B cell (primary cell): ENCODE data around the gene RASD1. TPM values are rescaled to one million over a fixed set of nuclear protein-coding genes. Genes with fewer than 3 reads are reported as not detected.

Experiments
- ATAC-seq: fragments of 200-7000 bp; cut with Tn5 transposase; one replicate; pipeline ENCODE4 v1.10.0; 2021; ENCODE audit warnings: low read depth, mild to moderate bottlenecking, moderate number of reproducible peaks, moderate library complexity
- CTCF ChIA-PET: fragments of 350-600 bp; sonication (Branson Sonifier 250); formaldehyde crosslinking; loops from one replicate; lab custom pipeline; 2021; ENCODE audit warnings: antibody characterized with exemption, inconsistent platforms; lab: Charles Lee
- POLR2A ChIA-PET: fragments of 350-600 bp; sonication (Branson Sonifier 250); formaldehyde crosslinking; loops from one replicate; lab custom pipeline; 2021; ENCODE audit warnings: antibody characterized with exemption; lab: Charles Lee
- DNase-seq: peaks from one replicate; pipeline ENCODE4 v3.0.0; 2013
- H2AFZ ChIP-seq: 2 replicates; pipeline ENCODE4 v1.6.1; 2012; ENCODE audit warnings: mild to moderate bottlenecking, low read depth, low read length; ENCODE audit not compliant: insufficient read depth, poor library complexity, severe bottlenecking
- H3K27ac ChIP-seq, 2 donors: 1 replicate in 1 of 2; 2 replicates in 1 of 2; pipeline ENCODE4 v1.5.1; 2012 to 2013; ENCODE audit warnings: low read length in 2 of 2, mild to moderate bottlenecking in 2 of 2, moderate library complexity in 1 of 2
- H3K27me3 ChIP-seq, 4 experiments: fragments of 200-600 bp in 1 of 4; sonication (generic) in 1 of 4; replicated peaks in 1 of 4; 1 replicate in 2 of 4; 2 replicates in 2 of 4; pipeline versions ENCODE4 v1.6.1 to v1.7.0; 2013 to 2016; ENCODE audit warnings: low read length in 3 of 4, mild to moderate bottlenecking in 2 of 4, mixed read lengths in 1 of 4, moderate library complexity in 1 of 4; ENCODE audit not compliant: insufficient read depth in 4 of 4, control insufficient read depth in 3 of 4; ENCODE audit errors: control extremely low read depth in 1 of 4
- H3K36me3 ChIP-seq, 2 experiments: replicated peaks in 1 of 2; 1 replicate in 1 of 2; 2 replicates in 1 of 2; pipeline versions ENCODE4 v1.6.1 to v1.7.1; 2013; ENCODE audit warnings: low read length in 1 of 2; ENCODE audit not compliant: insufficient read depth in 2 of 2, control insufficient read depth in 1 of 2; ENCODE audit errors: control extremely low read depth in 1 of 2, extremely low read depth in 1 of 2
- H3K4me1 ChIP-seq, 2 donors: fragments of 200-600 bp in 1 of 2; sonication (generic) in 1 of 2; 1 replicate in 1 of 2; 2 replicates in 1 of 2; pipeline versions ENCODE4 v1.5.1 to v1.6.1; 2013 to 2017; ENCODE audit warnings: low read length in 2 of 2; ENCODE audit not compliant: control insufficient read depth in 2 of 2, insufficient read depth in 2 of 2
- H3K4me2 ChIP-seq: replicated peaks from 2 replicates; pipeline ENCODE3; 2012; ENCODE audit warnings: mild to moderate bottlenecking, low read depth, low read length; ENCODE audit not compliant: poor library complexity, severe bottlenecking
- H3K4me3 ChIP-seq, 5 experiments: fragments of 200-600 bp in 1 of 5; sonication (generic) in 1 of 5; 1 replicate in 3 of 5; 2 replicates in 2 of 5; pipeline versions ENCODE4 v1.5.1 to v1.7.0; 2011 to 2016; ENCODE audit warnings: low read length in 4 of 5, mild to moderate bottlenecking in 4 of 5, low read depth in 2 of 5, control low read depth in 1 of 5, moderate library complexity in 1 of 5; ENCODE audit not compliant: insufficient read depth in 1 of 5; ENCODE audit errors: control extremely low read depth in 1 of 5, extremely low read depth in 1 of 5
- H3K79me2 ChIP-seq: fragments of 200-600 bp; sonication (generic); one replicate; pipeline ENCODE4 v1.6.0; 2016; ENCODE audit warnings: low read length; ENCODE audit not compliant: control insufficient read depth, insufficient read depth
- H3K9ac ChIP-seq: fragments of 200-600 bp; sonication (generic); 2 replicates; pipeline ENCODE4 v1.6.1; 2017; ENCODE audit warnings: mild to moderate bottlenecking, low read length, moderate library complexity
- H3K9me3 ChIP-seq, 3 donors: one replicate each; pipeline versions ENCODE4 v1.6.1 to v1.7.1; 2013; ENCODE audit warnings: low read length in 2 of 3; ENCODE audit not compliant: control insufficient read depth in 2 of 3, insufficient read depth in 1 of 3; ENCODE audit errors: control extremely low read depth in 1 of 3
- H4K20me1 ChIP-seq: 2 replicates; pipeline ENCODE4 v1.6.0; 2012; ENCODE audit warnings: mild to moderate bottlenecking, low read length; ENCODE audit not compliant: insufficient read depth, control insufficient read depth, poor library complexity, severe bottlenecking
- H3K27ac Mint-ChIP-seq: one replicate; pipeline ENCODE4 v1.8.0; 2021; ENCODE audit warnings: mixed read lengths
- H3K27me3 Mint-ChIP-seq: one replicate; pipeline ENCODE4 v1.8.0; 2021; ENCODE audit warnings: mixed read lengths
- H3K4me1 Mint-ChIP-seq: one replicate; pipeline ENCODE4 v1.8.0; 2021; ENCODE audit warnings: mixed read lengths
- H3K4me3 Mint-ChIP-seq: one replicate; pipeline ENCODE4 v1.8.0; 2021; ENCODE audit warnings: mixed read lengths
- H3K9me3 Mint-ChIP-seq: one replicate; pipeline ENCODE4 v1.8.0; 2022; ENCODE audit warnings: mixed read lengths; ENCODE audit not compliant: insufficient read depth
- CTCF ChIP-seq: fragments of 200-600 bp; IDR thresholded peaks from one replicate; pipeline ENCODE4 v1.8.0; 2022; ENCODE audit warnings: antibody characterized with exemption, mild to moderate bottlenecking
- EZH2 ChIP-seq: IDR thresholded peaks from 2 replicates; pipeline ENCODE4 v1.6.1; 2012; ENCODE audit warnings: borderline replicate concordance, low read depth, mild to moderate bottlenecking, moderate library complexity, low read length; ENCODE audit not compliant: insufficient read depth, poor library complexity, severe bottlenecking
- WGBS: methylation state at CpG from one replicate; pipeline ENCODE4 v1.1.5; 2013; ENCODE audit warnings: missing lambda C conversion rate; ENCODE audit not compliant: insufficient coverage; 5-methylcytosine and 5-hydroxymethylcytosine counted together
- intact Hi-C: fragments of 100-400 bp; cut with micrococcal nuclease; formaldehyde crosslinking; loops from one replicate; pipeline ENCODE4 v1.10.0; 2022
- polyA plus RNA-seq: library from polyadenylated mRNA; depleted of rRNA; stranded (reverse); fragments of >200 nt; gene quantifications from 2 replicates; pipeline ENCODE4 v1.2.3, GENCODE V29; 2012
- total RNA-seq, 2 donors: library from RNA; stranded (reverse); fragments of 120-200 nt in 1 of 2; gene quantifications; 1 replicate in 1 of 2; 2 replicates in 1 of 2; pipeline versions ENCODE4 v1.2.3 to v1.2.4, GENCODE V29; 2013 to 2022

Gene RASD1
- total and polyA plus RNA-seq, 2 donors (not counting 1 experiment from before 2014, with no cell fraction given): 0.95 to 3.2 TPM

GRCh38 chr17:17509601-17510425 lies 13.6 kb upstream of the RASD1 start:
- no peak overlapping the region for H3K27ac Mint-ChIP-seq
- no peaks in the 10 kb centered on the region for H4K20me1 ChIP-seq

More at GRCh38 chr17:17509601-17510425, 13.6 kb upstream of the RASD1 start:
- no peak overlapping the region for H3K27ac ChIP-seq
- H3K9me3 ChIP-seq: no peaks in the 10 kb centered on the region
- TF ChIP-seq CTCF: no peak
- TF ChIP-seq EZH2: no peak
- no peaks in the 10 kb centered on the region for H3K9me3 Mint-ChIP-seq
- ATAC-seq (no peak), DNase-seq (no peak)
- no peaks in the 10 kb centered on the region for H3K27me3 Mint-ChIP-seq
- H2AFZ ChIP-seq: no peak overlapping the region
- ChIA-PET POLR2A (interaction anchor here (0.6 kb wide), 1 partner anchor 240 kb away, joined by 8 read pairs; no protein-coding TSS in a partner anchor), CTCF (no interaction called here)
- no peaks in the 10 kb centered on the region for H3K79me2 ChIP-seq
- no peaks in the 10 kb centered on the region for H3K36me3 ChIP-seq
- no peak overlapping the region for H3K4me2 ChIP-seq
- intact Hi-C loops: no loop called here
- H3K4me3 Mint-ChIP-seq: no peak overlapping the region
- H3K27me3 ChIP-seq: no peaks in the 10 kb centered on the region
- no peaks in the 10 kb centered on the region for H3K4me1 Mint-ChIP-seq
- H3K9ac ChIP-seq: no peak overlapping the region
- WGBS: 83% methylated on average over 21 of the region's 21 CpGs
- H3K4me1 ChIP-seq: no peaks in the 10 kb centered on the region
- H3K4me3 ChIP-seq: no peak overlapping the region
